GM23338 (cell line): ENCODE data around the gene TOR2A. TPM values are rescaled to one million over a fixed set of nuclear protein-coding genes. Genes with fewer than 3 reads are reported as not detected.

Experiments
- ATAC-seq: fragments of 200-7000 bp; cut with Tn5 transposase; 3 replicates; pipeline ENCODE4 v1.9.1; 2020
- DNase-seq: peaks from one replicate; pipeline ENCODE4 v3.0.0-alpha.2; 2015; ENCODE audit warnings: low spot score
- H2AFZ ChIP-seq: fragments of 200-600 bp; sonication (generic); 2 replicates; pipeline ENCODE4 v1.8.0; 2016; ENCODE audit warnings: antibody characterized with exemption, mild to moderate bottlenecking, moderate library complexity
- H3F3A ChIP-seq: fragments of 200-600 bp; sonication (generic); replicated peaks from 2 replicates; pipeline ENCODE4 v1.8.0; 2017; ENCODE audit warnings: antibody characterized with exemption, mixed run types, low read depth
- H3K27ac ChIP-seq: fragments of 200-600 bp; sonication (generic); 2 replicates; pipeline ENCODE4 v1.6.1; 2016; ENCODE audit warnings: low read depth
- H3K27me3 ChIP-seq: fragments of 200-600 bp; sonication (generic); 2 replicates; pipeline ENCODE4 v1.8.0; 2016; ENCODE audit warnings: mild to moderate bottlenecking, mixed run types, moderate library complexity; ENCODE audit not compliant: insufficient read depth
- H3K36me3 ChIP-seq: fragments of 200-600 bp; sonication (generic); 2 replicates; pipeline ENCODE4 v1.8.0; 2016; ENCODE audit warnings: mild to moderate bottlenecking; ENCODE audit not compliant: insufficient read depth
- H3K4me1 ChIP-seq: fragments of 200-600 bp; sonication (generic); 2 replicates; pipeline ENCODE4 v1.8.0; 2016; ENCODE audit warnings: mild to moderate bottlenecking, moderate library complexity; ENCODE audit not compliant: insufficient read depth
- H3K4me2 ChIP-seq: fragments of 200-600 bp; sonication (generic); 2 replicates; pipeline ENCODE4 v1.7.1; 2017; ENCODE audit warnings: mixed run types
- H3K4me3 ChIP-seq: fragments of 200-600 bp; sonication (generic); 2 replicates; pipeline ENCODE4 v1.6.1; 2016; ENCODE audit warnings: mixed run types
- H3K79me2 ChIP-seq: fragments of 200-600 bp; sonication (generic); replicated peaks from 2 replicates; pipeline ENCODE4 v1.8.0; 2017; ENCODE audit warnings: mild to moderate bottlenecking; ENCODE audit not compliant: insufficient read depth
- H3K9me2 ChIP-seq: fragments of 200-600 bp; sonication (generic); 2 replicates; pipeline ENCODE4 v1.8.0; 2017; ENCODE audit not compliant: insufficient read depth
- H4K20me1 ChIP-seq: fragments of 200-600 bp; sonication (generic); replicated peaks from 2 replicates; pipeline ENCODE4 v1.8.0; 2017; ENCODE audit warnings: mild to moderate bottlenecking; ENCODE audit not compliant: insufficient read depth
- H3K27ac Mint-ChIP-seq: 2 replicates; pipeline ENCODE4 v1.8.0; 2020; ENCODE audit warnings: inconsistent platforms, mild to moderate bottlenecking, moderate library complexity, mixed read lengths
- H3K27me3 Mint-ChIP-seq: 3 replicates; pipeline ENCODE4 v1.8.0; 2022; ENCODE audit warnings: low read depth, mild to moderate bottlenecking, moderate library complexity, mixed read lengths, inconsistent platforms; ENCODE audit not compliant: insufficient read depth, poor library complexity
- H3K36me3 Mint-ChIP-seq: 3 replicates; pipeline ENCODE4 v1.8.0; 2021; ENCODE audit warnings: low read depth, mild to moderate bottlenecking, inconsistent platforms, moderate library complexity, mixed read lengths
- H3K4me1 Mint-ChIP-seq: 3 replicates; pipeline ENCODE4 v1.8.0; 2020; ENCODE audit warnings: mild to moderate bottlenecking, inconsistent platforms, mixed read lengths
- H3K4me3 Mint-ChIP-seq: 3 replicates; pipeline ENCODE4 v1.8.0; 2021; ENCODE audit warnings: moderate library complexity, mild to moderate bottlenecking, inconsistent platforms, mixed read lengths
- H3K9me3 Mint-ChIP-seq: 3 replicates; pipeline ENCODE4 v1.8.0; 2020; ENCODE audit warnings: moderate library complexity, mild to moderate bottlenecking, inconsistent platforms, mixed read lengths
- CREB1 ChIP-seq: fragments of 250-450 bp; sonication (Bioruptor Pico); IDR thresholded peaks from 2 replicates; pipeline ENCODE4 v1.5.0; 2020; ENCODE audit warnings: low read depth, mild to moderate bottlenecking, moderate library complexity
- CTCF ChIP-seq, 2 experiments: fragments of 200-600 bp in 1 of 2; sonication (generic) in 1 of 2; conservative IDR thresholded peaks; 2 replicates each; pipeline versions ENCODE4 v1.5.1 to v1.6.1; 2016 to 2017; ENCODE audit warnings: antibody characterized with exemption in 2 of 2, low read depth in 2 of 2, mild to moderate bottlenecking in 2 of 2, moderate library complexity in 1 of 2
- EZH2 ChIP-seq: fragments of 200-600 bp; sonication (generic); IDR thresholded peaks from one replicate; pipeline ENCODE4 v1.8.0; 2017; ENCODE audit warnings: antibody characterized with exemption, mild to moderate bottlenecking, low read depth; ENCODE audit not compliant: unreplicated experiment
- EZH2phosphoT487 ChIP-seq: fragments of 200-600 bp; sonication (generic); IDR thresholded peaks from one replicate; pipeline ENCODE4 v1.8.1; 2018; ENCODE audit warnings: antibody characterized with exemption; ENCODE audit not compliant: unreplicated experiment
- JUNB ChIP-seq: IDR thresholded peaks from one replicate; pipeline ENCODE4 v1.6.1; 2016; ENCODE audit warnings: antibody characterized with exemption; ENCODE audit not compliant: unreplicated experiment
- NANOG ChIP-seq: IDR thresholded peaks from 2 replicates; pipeline ENCODE4 v1.6.1; 2016; ENCODE audit warnings: antibody characterized with exemption, borderline replicate concordance
- POLR2AphosphoS5 ChIP-seq: IDR thresholded peaks from 2 replicates; pipeline ENCODE4 v1.6.1; 2016; ENCODE audit warnings: antibody characterized with exemption, low read depth
- REST ChIP-seq: IDR thresholded peaks from one replicate; pipeline ENCODE4 v1.6.1; 2018; ENCODE audit warnings: antibody characterized with exemption; ENCODE audit not compliant: unreplicated experiment
- STAT1 ChIP-seq: IDR thresholded peaks from one replicate; pipeline ENCODE4 v1.6.1; 2016; ENCODE audit warnings: antibody characterized with exemption; ENCODE audit not compliant: unreplicated experiment
- ZNF462 ChIP-seq: fragments of 250-450 bp; sonication (Bioruptor Pico); IDR thresholded peaks from 2 replicates; pipeline ENCODE4 v1.5.0; 2020; ENCODE audit warnings: mild to moderate bottlenecking, moderate library complexity
- polyA plus RNA-seq: library from polyadenylated mRNA; unstranded; fragments of >200 nt; fragmentation: Nextera tagmentation; extraction: Ambion mirVana; gene quantifications from 2 replicates; pipeline ENCODE4 v1.2.1, GENCODE V29; 2016
- total RNA-seq: library from RNA; depleted of rRNA; stranded (reverse); fragments of >200 nt; shearing (Covaris generic); gene quantifications from 2 replicates; pipeline ENCODE4 v1.2.3, GENCODE V29; 2014

The TOR2A gene
- total and polyA plus RNA-seq, 2 experiments from 2014 or later = 14.4 to 23.5 TPM

- Mint-ChIP-seq H3K9me3 (no peaks in the 10 kb centered on the region), H3K27me3 (peaks cover 23% of the 10 kb centered on the region), H3K4me1 (peaks cover 51% of the 10 kb centered on the region), H3K4me3 (no peak overlapping the region; the same call in 2 of the 3 replicates), H3K27ac (no peak overlapping the region), H3K36me3 (no peaks in the 10 kb centered on the region; the same call in 2 of the 3 replicates)
- H3K9me2 ChIP-seq = no peaks in the 10 kb centered on the region
- no peak for TF ChIP-seq REST
- TF ChIP-seq ZNF462 = no peak
- TF ChIP-seq JUNB = no peak
- TF ChIP-seq NANOG = no peak
- TF ChIP-seq CTCF (conservative IDR thresholded peaks at IDR 0.05; ENCODE audit: low read depth in 2 of 2) = no peak
- TF ChIP-seq EZH2 = no peak
- no peak for TF ChIP-seq STAT1
- TF ChIP-seq CREB1 (CRISPR knock-in tag) = no peak
- no peak for TF ChIP-seq EZH2phosphoT487
- TF ChIP-seq POLR2AphosphoS5 = no peak
- H3K36me3 ChIP-seq = no peaks in the 10 kb centered on the region
- H3K4me3 ChIP-seq = no peak overlapping the region
- H2AFZ ChIP-seq = no peak overlapping the region
- peaks cover 24% of the 10 kb centered on the region for H3K4me1 ChIP-seq
- no peaks in the 10 kb centered on the region for H3K79me2 ChIP-seq
- H3K27ac ChIP-seq = no peak overlapping the region
- H4K20me1 ChIP-seq = no peaks in the 10 kb centered on the region
- ATAC-seq (no peak), DNase-seq (no peak)
- H3F3A ChIP-seq = peaks cover 10% of the 10 kb centered on the region; the same call in 1 of the 2 replicates
- H3K27me3 ChIP-seq = no peaks in the 10 kb centered on the region
- no peak overlapping the region for H3K4me2 ChIP-seq
These were observed 30.3 kb upstream of the TOR2A start for GRCh38 chr9:127765418-127765817.
